Omental fat pad (tissue), 4 donors: ENCODE results near the gene ETV5. TPM values are rescaled to one million over a fixed set of nuclear protein-coding genes. Genes with fewer than 3 reads are reported as not detected.
A peak's percentile ranks its signal among the peaks of the same experiment; 100 is the strongest.

Experiments used
- ATAC-seq: fragments of 150-250 bp; one replicate; pipeline ENCODE4 v1.9.1; 2016; ENCODE audit warnings: mild to moderate bottlenecking, moderate library complexity; ENCODE audit not compliant: low FRiP score
- DNase-seq: peaks from one replicate; pipeline ENCODE4 v3.0.0-alpha.2; 2019; ENCODE audit warnings: low spot score
- total RNA-seq, 4 donors: library from RNA; depleted of rRNA; stranded (reverse); fragments of >200 nt; gene quantifications; one replicate each; pipeline ENCODE4 v1.1.0, GENCODE V29; 2016
- TF ChIP-seq, protein P1 (sequence below), 3 donors: fragments of 450-650 bp; IDR thresholded peaks; one replicate each; pipeline ENCODE4 v1.5.1; 2016 to 2017; ENCODE audit warnings: antibody characterized with exemption in 3 of 3, mild to moderate bottlenecking in 3 of 3, moderate library complexity in 2 of 3

Gene ETV5
- total RNA-seq, 4 donors from 2014 or later: 10.3 to 23.3 (median 14.5) TPM

DNA sequence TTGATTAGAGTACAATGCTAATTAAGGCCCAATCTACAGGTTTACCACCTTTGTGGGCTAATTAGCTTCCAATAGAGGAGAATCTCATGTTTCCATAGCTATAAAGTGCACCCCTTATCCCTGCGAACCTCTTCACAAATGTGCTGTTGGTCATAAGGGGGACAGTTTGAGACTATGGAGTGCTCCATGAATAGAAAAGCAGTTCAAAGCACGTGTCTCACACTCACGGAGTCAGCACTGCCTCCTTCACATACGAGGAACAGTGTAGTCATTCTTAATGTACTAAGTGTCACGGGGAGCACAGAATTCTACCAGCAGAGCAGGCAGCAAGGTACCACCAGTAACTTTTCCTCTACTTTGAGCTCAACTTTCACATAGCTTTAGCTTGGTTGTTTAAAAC is 62.1 kb downstream of the ETV5 start:
- no peak for DNase-seq
- TF ChIP-seq, protein P1, sequence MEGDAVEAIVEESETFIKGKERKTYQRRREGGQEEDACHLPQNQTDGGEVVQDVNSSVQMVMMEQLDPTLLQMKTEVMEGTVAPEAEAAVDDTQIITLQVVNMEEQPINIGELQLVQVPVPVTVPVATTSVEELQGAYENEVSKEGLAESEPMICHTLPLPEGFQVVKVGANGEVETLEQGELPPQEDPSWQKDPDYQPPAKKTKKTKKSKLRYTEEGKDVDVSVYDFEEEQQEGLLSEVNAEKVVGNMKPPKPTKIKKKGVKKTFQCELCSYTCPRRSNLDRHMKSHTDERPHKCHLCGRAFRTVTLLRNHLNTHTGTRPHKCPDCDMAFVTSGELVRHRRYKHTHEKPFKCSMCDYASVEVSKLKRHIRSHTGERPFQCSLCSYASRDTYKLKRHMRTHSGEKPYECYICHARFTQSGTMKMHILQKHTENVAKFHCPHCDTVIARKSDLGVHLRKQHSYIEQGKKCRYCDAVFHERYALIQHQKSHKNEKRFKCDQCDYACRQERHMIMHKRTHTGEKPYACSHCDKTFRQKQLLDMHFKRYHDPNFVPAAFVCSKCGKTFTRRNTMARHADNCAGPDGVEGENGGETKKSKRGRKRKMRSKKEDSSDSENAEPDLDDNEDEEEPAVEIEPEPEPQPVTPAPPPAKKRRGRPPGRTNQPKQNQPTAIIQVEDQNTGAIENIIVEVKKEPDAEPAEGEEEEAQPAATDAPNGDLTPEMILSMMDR (IDR thresholded peaks at IDR 0.05): no peak
- no peak for ATAC-seq

DNA sequence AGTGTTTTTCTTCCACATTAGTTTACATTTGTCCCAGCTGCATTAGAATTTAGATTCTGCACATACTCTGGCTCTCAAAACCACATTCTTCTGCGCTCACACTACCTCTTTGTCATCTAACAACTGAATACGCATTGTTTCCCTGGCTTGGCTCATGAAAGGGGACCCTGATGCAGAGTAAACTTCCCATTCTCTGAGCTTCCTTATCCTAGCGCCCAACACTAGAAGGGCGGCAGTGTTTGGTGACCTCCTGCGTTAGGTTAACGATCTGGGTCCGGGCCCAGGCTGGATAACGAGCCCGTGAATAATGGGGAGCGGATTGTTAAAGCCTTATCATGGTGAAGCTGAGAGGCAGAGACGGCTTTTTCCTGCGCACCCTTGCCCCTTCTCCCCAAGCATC is 63.9 kb downstream of the ETV5 start:
- ATAC-seq (no peak), DNase-seq (no peak)
- TF ChIP-seq, protein P1 (IDR thresholded peaks at IDR 0.05): no peak

DNA sequence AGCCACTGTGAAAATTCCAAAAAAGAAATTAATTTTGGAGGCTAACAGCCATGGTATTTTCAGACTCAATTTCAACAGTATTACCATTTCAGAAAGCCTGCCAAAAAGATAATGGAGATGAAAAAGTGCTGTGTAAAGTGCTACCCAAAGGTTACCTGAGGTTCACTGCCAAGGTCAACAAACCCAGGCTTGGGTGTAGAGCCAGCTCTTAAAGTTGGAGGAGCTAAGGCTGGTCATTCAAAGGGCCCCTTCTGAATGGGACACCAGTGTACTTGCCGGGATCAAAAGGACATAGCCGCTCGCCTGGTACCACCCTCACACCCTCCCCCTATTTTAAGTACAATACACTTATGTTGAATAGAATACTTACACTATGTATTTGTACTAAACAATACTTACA is 64.5 kb downstream of the ETV5 start:
- DNase-seq: no peak
- TF ChIP-seq, protein P1 (IDR thresholded peaks at IDR 0.05): no peak

DNA sequence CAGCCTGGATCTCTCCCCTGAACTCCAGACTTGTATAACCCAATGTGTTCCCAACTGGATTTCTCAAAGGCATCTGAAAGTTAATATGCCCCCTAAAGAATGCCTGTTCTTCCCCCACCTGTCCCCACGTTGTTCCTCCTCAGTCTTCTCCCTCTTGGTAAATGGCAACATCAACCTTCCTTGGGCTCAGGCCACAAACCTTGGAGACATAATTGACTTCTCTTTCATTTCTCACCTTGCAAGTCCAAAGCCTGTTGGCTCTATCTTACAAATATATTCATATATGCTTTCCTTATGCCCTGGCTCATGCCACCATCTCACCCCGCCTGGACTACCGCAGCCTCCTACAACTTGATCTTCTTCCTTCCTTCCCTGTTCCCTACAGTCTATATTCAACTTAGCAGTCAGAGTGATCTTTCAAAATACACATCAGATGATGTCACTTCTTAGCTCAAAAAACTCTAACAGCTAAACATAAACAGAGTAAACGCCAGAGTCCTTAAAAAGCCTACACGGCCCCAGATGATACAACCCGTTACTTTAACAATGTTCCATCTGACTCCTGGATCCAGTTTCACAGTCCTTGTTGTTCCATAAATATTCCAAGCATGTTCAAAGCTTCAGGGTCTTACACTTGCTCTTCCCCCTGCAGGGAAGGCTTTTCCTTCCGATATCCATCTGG is 66.2 kb downstream of the ETV5 start:
- TF ChIP-seq, protein P1 (IDR thresholded peaks at IDR 0.05): no peak
- DNase-seq (no peak), ATAC-seq (no peak)

More for the DNA sequence above, 64.5 kb downstream of the ETV5 start:
- ATAC-seq: no peak

DNA sequence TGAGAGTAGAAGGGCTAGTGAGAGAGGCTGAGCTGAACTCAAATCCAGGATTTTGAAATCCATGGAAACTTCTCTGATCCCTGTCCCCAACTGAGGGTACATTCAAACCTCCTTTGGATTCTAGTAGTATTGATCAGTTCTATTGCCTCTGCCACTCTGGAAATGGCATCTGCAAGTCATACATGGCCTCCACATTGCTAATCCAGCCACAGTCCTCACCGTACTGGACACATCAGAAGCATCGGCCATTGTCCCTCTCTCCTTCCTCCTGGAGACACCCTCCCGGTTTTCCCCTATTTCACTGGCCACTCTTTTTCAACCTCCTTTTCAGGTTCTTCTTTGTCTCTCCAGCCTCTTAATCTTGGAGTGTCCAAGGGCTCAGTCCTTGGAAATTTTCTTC is 66.9 kb downstream of the ETV5 start:
- ATAC-seq: no peak
- DNase-seq: no peak
- TF ChIP-seq, protein P1 (IDR thresholded peaks at IDR 0.05): no peak

DNA sequence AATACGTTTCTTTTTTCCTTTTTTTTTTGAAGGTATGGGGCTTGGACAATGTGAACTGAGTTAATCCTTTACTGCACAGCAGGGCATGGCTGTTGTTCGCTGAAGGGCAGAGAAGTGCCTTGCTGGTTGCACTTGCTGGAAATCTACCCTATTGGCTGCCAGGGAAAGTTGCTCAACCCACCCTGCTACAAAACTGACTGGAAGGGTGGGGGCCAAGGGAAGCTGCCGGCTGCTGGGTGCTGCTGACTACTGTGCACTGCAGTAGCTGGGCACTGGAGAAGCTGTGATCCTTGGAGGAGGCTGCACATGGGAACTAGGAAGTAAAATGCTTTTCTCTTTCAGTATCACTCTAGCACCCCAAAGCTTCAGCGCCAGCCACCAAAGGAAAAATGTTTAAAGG is 70.5 kb downstream of the ETV5 start:
- DNase-seq (no peak), ATAC-seq (no peak)
- TF ChIP-seq, protein P1 (IDR thresholded peaks at IDR 0.05): no peak

DNA sequence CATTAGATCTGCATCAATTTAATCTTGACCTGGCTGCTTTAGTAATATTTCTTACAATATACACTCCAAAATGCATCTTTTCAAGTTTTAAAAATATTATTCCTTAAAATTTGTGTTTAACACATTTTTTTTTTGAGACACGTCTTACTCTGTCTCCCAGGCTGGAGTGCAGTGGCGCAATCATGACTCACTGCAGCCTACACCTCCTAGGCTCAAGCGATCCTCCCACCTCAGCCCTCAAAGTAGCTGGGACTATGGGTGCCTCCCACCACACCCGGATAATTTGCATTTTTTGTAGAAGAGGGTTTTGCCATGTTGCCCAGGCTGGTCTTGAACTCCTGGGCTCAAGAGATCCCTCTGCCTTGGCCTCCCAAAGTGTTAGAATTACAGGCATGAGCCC is 73.6 kb downstream of the ETV5 start:
- peak; percentile 82 for ATAC-seq
- peak; percentile 40 for DNase-seq
- TF ChIP-seq, protein P1 (IDR thresholded peaks at IDR 0.05): no peak
